PC-9 (cell line): ENCODE measurements around the gene EME1.
"Not testable (repeated sequence)": the region's sequence is repeated elsewhere in the genome, so short reads cannot be mapped to it uniquely, and the experiment has no call there.

Source experiments
- EZH2 ChIP-seq: fragments of 200-600 bp; sonication (generic); IDR thresholded peaks from 2 replicates; pipeline ENCODE4 v1.8.0; 2017; ENCODE audit warnings: antibody characterized with exemption, low read depth
- TF ChIP-seq, protein P1 (sequence below): fragments of 200-600 bp; sonication (generic); conservative IDR thresholded peaks from 2 replicates; pipeline ENCODE4 v1.6.1; 2017; ENCODE audit warnings: mixed run types, antibody characterized with exemption, mild to moderate bottlenecking, moderate library complexity

- TF ChIP-seq, protein P1, sequence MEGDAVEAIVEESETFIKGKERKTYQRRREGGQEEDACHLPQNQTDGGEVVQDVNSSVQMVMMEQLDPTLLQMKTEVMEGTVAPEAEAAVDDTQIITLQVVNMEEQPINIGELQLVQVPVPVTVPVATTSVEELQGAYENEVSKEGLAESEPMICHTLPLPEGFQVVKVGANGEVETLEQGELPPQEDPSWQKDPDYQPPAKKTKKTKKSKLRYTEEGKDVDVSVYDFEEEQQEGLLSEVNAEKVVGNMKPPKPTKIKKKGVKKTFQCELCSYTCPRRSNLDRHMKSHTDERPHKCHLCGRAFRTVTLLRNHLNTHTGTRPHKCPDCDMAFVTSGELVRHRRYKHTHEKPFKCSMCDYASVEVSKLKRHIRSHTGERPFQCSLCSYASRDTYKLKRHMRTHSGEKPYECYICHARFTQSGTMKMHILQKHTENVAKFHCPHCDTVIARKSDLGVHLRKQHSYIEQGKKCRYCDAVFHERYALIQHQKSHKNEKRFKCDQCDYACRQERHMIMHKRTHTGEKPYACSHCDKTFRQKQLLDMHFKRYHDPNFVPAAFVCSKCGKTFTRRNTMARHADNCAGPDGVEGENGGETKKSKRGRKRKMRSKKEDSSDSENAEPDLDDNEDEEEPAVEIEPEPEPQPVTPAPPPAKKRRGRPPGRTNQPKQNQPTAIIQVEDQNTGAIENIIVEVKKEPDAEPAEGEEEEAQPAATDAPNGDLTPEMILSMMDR: not testable (repeated sequence)
- not testable (repeated sequence) for TF ChIP-seq EZH2
These were observed 39.6 kb upstream of the EME1 start for GRCh38 chr17:50333291-50334057.
